Measurements from ENCODE around the gene CIDEA.

CIDEA gene

DNA sequence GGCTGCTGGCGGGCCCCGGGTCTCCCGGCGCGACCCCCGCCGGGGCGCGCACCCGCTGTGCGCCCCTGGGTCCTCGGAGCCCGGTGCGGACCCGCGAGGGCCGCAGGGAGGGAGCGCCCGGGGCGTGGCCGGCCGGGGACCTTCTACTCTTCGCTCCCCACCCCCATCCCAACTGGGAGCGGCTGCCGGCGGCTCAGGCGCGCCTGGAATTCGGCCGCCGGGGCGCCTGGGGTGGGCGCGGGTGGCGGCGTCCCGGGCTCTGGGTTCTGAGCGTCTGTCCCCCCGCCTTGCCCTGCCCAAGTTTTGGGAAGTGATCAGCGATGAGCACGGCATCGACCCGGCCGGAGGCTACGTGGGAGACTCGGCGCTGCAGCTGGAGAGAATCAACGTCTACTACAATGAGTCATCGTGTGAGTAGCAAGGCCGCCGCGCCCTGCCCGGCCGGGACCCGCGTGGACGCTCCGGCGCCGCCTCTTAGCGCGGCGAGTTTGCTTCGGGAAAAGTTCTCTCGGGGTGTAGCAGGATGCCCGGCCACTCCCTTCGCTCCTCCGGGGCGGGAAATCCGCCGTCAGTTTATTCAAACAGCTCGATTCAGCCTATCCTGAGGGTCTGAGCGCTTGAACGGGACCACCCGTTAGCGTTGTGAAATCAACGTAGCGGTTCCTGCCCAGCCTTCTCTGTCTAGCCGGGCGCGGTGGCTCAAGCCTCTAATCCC lies 54.4 kb downstream of the CIDEA start:
- TF ChIP-seq OSR1 (CRISPR knock-in tag; IDR thresholded peaks at IDR 0.05) (no peak), ESRRG (CRISPR knock-in tag; IDR thresholded peaks at IDR 0.05) (no peak), CREB5 (CRISPR knock-in tag; IDR thresholded peaks at IDR 0.05; ENCODE audit: low read depth) (no peak), ARNTL (CRISPR knock-in tag; IDR thresholded peaks at IDR 0.05; ENCODE audit: borderline replicate concordance, low read depth) (no peak), PPARA (CRISPR knock-in tag; IDR thresholded peaks at IDR 0.05; ENCODE audit: borderline replicate concordance) (no peak), ZNF565 (CRISPR knock-in tag; conservative IDR thresholded peaks at IDR 0.05; ENCODE audit: low read depth) (no peak)
- TF ChIP-seq, protein P1, sequence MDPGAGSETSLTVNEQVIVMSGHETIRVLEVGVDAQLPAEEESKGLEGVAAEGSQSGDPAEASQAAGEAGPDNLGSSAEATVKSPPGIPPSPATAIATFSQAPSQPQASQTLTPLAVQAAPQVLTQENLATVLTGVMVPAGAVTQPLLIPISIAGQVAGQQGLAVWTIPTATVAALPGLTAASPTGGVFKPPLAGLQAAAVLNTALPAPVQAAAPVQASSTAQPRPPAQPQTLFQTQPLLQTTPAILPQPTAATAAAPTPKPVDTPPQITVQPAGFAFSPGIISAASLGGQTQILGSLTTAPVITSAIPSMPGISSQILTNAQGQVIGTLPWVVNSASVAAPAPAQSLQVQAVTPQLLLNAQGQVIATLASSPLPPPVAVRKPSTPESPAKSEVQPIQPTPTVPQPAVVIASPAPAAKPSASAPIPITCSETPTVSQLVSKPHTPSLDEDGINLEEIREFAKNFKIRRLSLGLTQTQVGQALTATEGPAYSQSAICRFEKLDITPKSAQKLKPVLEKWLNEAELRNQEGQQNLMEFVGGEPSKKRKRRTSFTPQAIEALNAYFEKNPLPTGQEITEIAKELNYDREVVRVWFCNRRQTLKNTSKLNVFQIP (CRISPR knock-in tag; IDR thresholded peaks at IDR 0.05; ENCODE audit: borderline replicate concordance, low read depth): no peak
- ATAC-seq: peak; percentile 77

GRCh38 chr18:12309683-12310198 lies 55.6 kb downstream of the CIDEA start:
- no peak for ATAC-seq
- TF ChIP-seq OSR1 (CRISPR knock-in tag; IDR thresholded peaks at IDR 0.05) (no peak), TCF4 (CRISPR knock-in tag; IDR thresholded peaks at IDR 0.05; ENCODE audit: borderline replicate concordance) (no peak), ESRRG (CRISPR knock-in tag; IDR thresholded peaks at IDR 0.05) (no peak), ZFP3 (CRISPR knock-in tag; IDR thresholded peaks at IDR 0.05) (no peak)
- TF ChIP-seq, protein P2, sequence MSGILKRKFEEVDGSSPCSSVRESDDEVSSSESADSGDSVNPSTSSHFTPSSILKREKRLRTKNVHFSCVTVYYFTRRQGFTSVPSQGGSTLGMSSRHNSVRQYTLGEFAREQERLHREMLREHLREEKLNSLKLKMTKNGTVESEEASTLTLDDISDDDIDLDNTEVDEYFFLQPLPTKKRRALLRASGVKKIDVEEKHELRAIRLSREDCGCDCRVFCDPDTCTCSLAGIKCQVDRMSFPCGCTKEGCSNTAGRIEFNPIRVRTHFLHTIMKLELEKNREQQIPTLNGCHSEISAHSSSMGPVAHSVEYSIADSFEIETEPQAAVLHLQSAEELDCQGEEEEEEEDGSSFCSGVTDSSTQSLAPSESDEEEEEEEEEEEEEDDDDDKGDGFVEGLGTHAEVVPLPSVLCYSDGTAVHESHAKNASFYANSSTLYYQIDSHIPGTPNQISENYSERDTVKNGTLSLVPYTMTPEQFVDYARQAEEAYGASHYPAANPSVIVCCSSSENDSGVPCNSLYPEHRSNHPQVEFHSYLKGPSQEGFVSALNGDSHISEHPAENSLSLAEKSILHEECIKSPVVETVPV (CRISPR knock-in tag; IDR thresholded peaks at IDR 0.05): no peak

GRCh38 chr18:12310762-12311161 lies 56.6 kb downstream of the CIDEA start:
- TF ChIP-seq ZNF565 (CRISPR knock-in tag; conservative IDR thresholded peaks at IDR 0.05; ENCODE audit: low read depth) (no peak), OSR1 (CRISPR knock-in tag; IDR thresholded peaks at IDR 0.05) (no peak), CSDC2 (CRISPR knock-in tag; IDR thresholded peaks at IDR 0.05) (no peak), SNAI2 (CRISPR knock-in tag; IDR thresholded peaks at IDR 0.05) (no peak), ZNF70 (CRISPR knock-in tag; IDR thresholded peaks at IDR 0.05) (no peak), RARB (CRISPR knock-in tag; IDR thresholded peaks at IDR 0.05) (no peak), GLIS3 (CRISPR knock-in tag; IDR thresholded peaks at IDR 0.05) (no peak), TOX (CRISPR knock-in tag; IDR thresholded peaks at IDR 0.05; ENCODE audit: borderline replicate concordance) (no peak), ZFP3 (CRISPR knock-in tag; IDR thresholded peaks at IDR 0.05) (no peak)
- TF ChIP-seq, protein P1 (CRISPR knock-in tag; IDR thresholded peaks at IDR 0.05; ENCODE audit: borderline replicate concordance, low read depth): no peak
- TF ChIP-seq, protein P2 (CRISPR knock-in tag; IDR thresholded peaks at IDR 0.05): no peak
- no peak for ATAC-seq

GRCh38 chr18:12312976-12313375 lies 58.8 kb downstream of the CIDEA start:
- ATAC-seq: peak; percentile 49
- TF ChIP-seq ZNF8 (CRISPR knock-in tag; IDR thresholded peaks at IDR 0.05) (no peak), ZFP30 (CRISPR knock-in tag; IDR thresholded peaks at IDR 0.05) (no peak), ZNF70 (CRISPR knock-in tag; IDR thresholded peaks at IDR 0.05) (no peak), BACH2 (CRISPR knock-in tag; IDR thresholded peaks at IDR 0.05; ENCODE audit: borderline replicate concordance) (no peak), SNAI2 (CRISPR knock-in tag; IDR thresholded peaks at IDR 0.05) (no peak), GLIS3 (CRISPR knock-in tag; IDR thresholded peaks at IDR 0.05) (no peak), CSDC2 (CRISPR knock-in tag; IDR thresholded peaks at IDR 0.05) (no peak), ARNTL (CRISPR knock-in tag; IDR thresholded peaks at IDR 0.05; ENCODE audit: borderline replicate concordance, low read depth) (no peak), RARB (CRISPR knock-in tag; IDR thresholded peaks at IDR 0.05) (no peak), TOX (CRISPR knock-in tag; IDR thresholded peaks at IDR 0.05; ENCODE audit: borderline replicate concordance) (no peak), TCF4 (CRISPR knock-in tag; IDR thresholded peaks at IDR 0.05; ENCODE audit: borderline replicate concordance) (no peak), OSR1 (CRISPR knock-in tag; IDR thresholded peaks at IDR 0.05) (no peak), PPARA (CRISPR knock-in tag; IDR thresholded peaks at IDR 0.05; ENCODE audit: borderline replicate concordance) (no peak), ZNF565 (CRISPR knock-in tag; conservative IDR thresholded peaks at IDR 0.05; ENCODE audit: low read depth) (no peak), ZFP3 (CRISPR knock-in tag; IDR thresholded peaks at IDR 0.05) (no peak), ISL1 (CRISPR knock-in tag; IDR thresholded peaks at IDR 0.05) (no peak), ESRRG (CRISPR knock-in tag; IDR thresholded peaks at IDR 0.05) (no peak)
- TF ChIP-seq, protein P2 (CRISPR knock-in tag; IDR thresholded peaks at IDR 0.05): no peak
- TF ChIP-seq, protein P3, sequence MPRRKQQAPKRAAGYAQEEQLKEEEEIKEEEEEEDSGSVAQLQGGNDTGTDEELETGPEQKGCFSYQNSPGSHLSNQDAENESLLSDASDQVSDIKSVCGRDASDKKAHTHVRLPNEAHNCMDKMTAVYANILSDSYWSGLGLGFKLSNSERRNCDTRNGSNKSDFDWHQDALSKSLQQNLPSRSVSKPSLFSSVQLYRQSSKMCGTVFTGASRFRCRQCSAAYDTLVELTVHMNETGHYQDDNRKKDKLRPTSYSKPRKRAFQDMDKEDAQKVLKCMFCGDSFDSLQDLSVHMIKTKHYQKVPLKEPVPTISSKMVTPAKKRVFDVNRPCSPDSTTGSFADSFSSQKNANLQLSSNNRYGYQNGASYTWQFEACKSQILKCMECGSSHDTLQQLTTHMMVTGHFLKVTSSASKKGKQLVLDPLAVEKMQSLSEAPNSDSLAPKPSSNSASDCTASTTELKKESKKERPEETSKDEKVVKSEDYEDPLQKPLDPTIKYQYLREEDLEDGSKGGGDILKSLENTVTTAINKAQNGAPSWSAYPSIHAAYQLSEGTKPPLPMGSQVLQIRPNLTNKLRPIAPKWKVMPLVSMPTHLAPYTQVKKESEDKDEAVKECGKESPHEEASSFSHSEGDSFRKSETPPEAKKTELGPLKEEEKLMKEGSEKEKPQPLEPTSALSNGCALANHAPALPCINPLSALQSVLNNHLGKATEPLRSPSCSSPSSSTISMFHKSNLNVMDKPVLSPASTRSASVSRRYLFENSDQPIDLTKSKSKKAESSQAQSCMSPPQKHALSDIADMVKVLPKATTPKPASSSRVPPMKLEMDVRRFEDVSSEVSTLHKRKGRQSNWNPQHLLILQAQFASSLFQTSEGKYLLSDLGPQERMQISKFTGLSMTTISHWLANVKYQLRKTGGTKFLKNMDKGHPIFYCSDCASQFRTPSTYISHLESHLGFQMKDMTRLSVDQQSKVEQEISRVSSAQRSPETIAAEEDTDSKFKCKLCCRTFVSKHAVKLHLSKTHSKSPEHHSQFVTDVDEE (CRISPR knock-in tag; IDR thresholded peaks at IDR 0.05): no peak
